GM10248 (cell line): Measurements from ENCODE around the gene MAML2.

Experiments used
- CTCF ChIA-PET: fragments of 300-600 bp; sonication (Branson Sonifier 250); formaldehyde crosslinking; extraction: SDS; loops from one replicate; lab custom pipeline; 2021; ENCODE audit warnings: antibody characterized with exemption; lab: Yijun Ruan, JAX
- POLR2A ChIA-PET: fragments of 350-650 bp; sonication (Branson Sonifier 250); formaldehyde crosslinking; extraction: SDS; loops from one replicate; lab custom pipeline; 2020; ENCODE audit warnings: antibody characterized with exemption; lab: Yijun Ruan, JAX
- DNase-seq: peaks from one replicate; pipeline ENCODE4 v3.0.0; 2012; ENCODE audit errors: extremely low spot score
- CTCF ChIP-seq: IDR thresholded peaks from 2 replicates; pipeline ENCODE4 v1.5.1; 2012; ENCODE audit warnings: mild to moderate bottlenecking, low read depth; ENCODE audit errors: extremely low read depth, missing control alignments, control extremely low read depth

MAML2 gene

GRCh38 chr11:96144553-96144952 is 198.4 kb downstream of the MAML2 start:
- ChIA-PET CTCF (interaction anchor here (0.9 to 1.3 kb wide), 5 partner anchors 11 to 23 kb away, joined by 3 to 4 read pairs (median 3); no protein-coding TSS in a partner anchor), POLR2A (no interaction called here)
- TF ChIP-seq CTCF, result no peak
- no peak for DNase-seq

- ChIA-PET CTCF (interaction anchor here (1.2 to 1.7 kb wide), 2 partner anchors 8 to 20 kb away, joined by 3 to 5 read pairs; no protein-coding TSS in a partner anchor), POLR2A (no interaction called here)
- DNase-seq, result no peak
- TF ChIP-seq CTCF, result no peak
Observed at GRCh38 chr11:96143041-96143521, 199.9 kb downstream of the MAML2 start.

GRCh38 chr11:96141626-96142025 is 201.4 kb downstream of the MAML2 start:
- DNase-seq, result no peak
- ChIA-PET POLR2A (no interaction called here), CTCF (interaction anchor here (1.1 to 1.7 kb wide), 2 partner anchors 9 to 35 kb away, joined by 3 to 5 read pairs; no protein-coding TSS in a partner anchor)
- TF ChIP-seq CTCF, result no peak

- TF ChIP-seq CTCF, result no peak
- no peak for DNase-seq
- CTCF ChIA-PET, result no interaction called here
- POLR2A ChIA-PET, result no interaction called here
Observed at GRCh38 chr11:96139691-96140090, 203.3 kb downstream of the MAML2 start.

- ChIA-PET POLR2A (no interaction called here), CTCF (interaction anchor here (1.8 kb wide), 1 partner anchor 11 kb away, joined by 4 read pairs; no protein-coding TSS in a partner anchor)
- no peak for DNase-seq
- TF ChIP-seq CTCF, result no peak
Observed at GRCh38 chr11:96137373-96137772, 205.6 kb downstream of the MAML2 start.

- ChIA-PET POLR2A (no interaction called here), CTCF (interaction anchor here (1.8 kb wide), 1 partner anchor 12 kb away, joined by 4 read pairs; no protein-coding TSS in a partner anchor)
- DNase-seq, result no peak
- TF ChIP-seq CTCF, result no peak
Observed at GRCh38 chr11:96136613-96137298, 206.2 kb downstream of the MAML2 start.
